Measurements from ENCODE around the gene HHIPL1.

HHIPL1 gene

DNA sequence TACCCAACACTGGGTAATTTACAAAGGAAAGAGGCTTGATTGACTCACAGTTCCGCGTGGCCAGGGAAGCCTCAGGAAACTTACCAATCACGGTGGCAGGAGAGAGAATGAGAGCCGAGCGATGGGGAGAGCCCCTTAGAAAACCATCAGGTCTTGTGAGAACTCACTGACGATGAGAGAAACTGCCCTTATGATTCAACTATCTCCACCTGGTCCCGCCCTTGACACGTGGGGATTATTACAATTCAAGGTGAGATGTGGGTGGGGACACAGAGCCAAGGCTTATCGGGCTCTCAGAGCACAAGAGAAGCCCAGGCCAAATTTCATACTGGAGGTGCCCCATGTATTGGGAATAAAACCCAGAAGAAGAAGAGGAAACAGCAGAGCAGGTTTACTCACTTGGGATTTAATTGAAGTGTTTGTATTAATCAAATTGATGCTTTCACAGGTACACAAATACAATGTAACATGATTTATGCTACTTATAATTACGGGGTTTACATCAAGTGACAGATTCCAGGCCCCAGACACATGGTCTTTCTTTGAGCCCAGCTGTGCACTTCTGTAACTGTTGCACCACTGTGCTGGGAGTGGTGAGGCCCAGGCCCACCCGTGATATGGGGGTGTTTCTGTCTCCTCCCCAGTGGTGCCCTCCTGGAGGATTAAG, 32.7 kb upstream of the HHIPL1 start:
- DNase-seq = no peak

DNA sequence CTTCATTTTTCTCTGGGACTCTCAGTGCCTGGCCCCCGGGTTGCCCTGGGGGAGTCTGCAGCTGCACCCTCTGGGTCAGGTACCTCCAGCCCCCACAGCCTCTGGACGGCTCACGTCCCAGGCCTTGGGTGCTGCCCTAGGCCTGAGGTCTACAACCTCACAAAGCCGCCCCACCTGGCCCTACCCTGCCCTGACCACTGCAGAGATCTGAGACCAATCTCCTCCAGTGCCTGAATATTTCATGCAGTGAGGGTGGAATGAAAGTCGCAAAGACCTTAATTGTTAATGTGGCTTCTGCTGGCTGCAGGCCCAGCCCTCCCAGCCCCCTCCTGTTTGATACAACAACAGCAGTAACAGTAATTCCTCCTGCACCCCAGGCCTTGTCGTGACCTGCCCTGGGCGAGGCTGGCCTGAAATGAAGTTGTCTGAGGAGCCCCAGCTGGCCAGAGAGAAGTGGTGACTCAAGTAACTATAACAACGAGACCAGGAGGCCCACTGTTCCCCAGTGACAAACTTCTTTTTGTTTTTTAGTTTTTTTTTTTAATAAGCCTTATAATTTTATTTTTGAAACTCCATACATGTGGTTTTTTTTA, 32.1 kb upstream of the HHIPL1 start:
- no peak for DNase-seq

DNA sequence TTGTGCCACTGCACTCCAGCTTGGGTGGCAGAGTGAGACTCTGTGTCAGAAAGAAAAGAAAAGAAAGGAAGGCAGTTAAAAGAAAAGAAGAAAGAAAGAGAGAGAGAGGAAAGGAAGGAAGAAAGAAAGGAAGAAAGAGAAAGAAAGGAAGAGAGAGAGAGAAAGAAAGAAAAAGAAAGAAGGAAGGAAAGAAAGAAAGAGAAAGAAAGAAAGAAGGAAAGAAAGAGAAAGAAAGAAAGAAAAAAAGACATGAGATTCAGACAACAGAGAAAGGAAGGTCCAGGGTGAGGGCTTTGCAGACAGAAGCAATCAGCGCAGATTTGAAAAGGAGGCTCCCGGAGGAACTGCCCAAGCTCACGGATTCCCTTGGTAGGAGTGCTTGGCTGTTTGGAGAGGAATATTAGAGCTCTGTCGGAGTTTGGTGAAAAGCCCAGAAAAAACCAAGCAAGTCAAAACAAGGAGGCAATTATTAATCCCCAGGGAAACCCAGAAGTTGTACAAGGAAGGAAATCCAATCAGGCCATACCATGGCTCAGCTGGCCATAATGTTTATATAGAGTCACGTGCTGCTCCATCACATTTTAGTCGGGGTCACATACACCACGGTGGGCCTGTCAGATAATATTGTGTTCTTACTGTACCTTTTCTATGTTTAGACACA, 29.3 kb upstream of the HHIPL1 start:
- no peak for DNase-seq

DNA sequence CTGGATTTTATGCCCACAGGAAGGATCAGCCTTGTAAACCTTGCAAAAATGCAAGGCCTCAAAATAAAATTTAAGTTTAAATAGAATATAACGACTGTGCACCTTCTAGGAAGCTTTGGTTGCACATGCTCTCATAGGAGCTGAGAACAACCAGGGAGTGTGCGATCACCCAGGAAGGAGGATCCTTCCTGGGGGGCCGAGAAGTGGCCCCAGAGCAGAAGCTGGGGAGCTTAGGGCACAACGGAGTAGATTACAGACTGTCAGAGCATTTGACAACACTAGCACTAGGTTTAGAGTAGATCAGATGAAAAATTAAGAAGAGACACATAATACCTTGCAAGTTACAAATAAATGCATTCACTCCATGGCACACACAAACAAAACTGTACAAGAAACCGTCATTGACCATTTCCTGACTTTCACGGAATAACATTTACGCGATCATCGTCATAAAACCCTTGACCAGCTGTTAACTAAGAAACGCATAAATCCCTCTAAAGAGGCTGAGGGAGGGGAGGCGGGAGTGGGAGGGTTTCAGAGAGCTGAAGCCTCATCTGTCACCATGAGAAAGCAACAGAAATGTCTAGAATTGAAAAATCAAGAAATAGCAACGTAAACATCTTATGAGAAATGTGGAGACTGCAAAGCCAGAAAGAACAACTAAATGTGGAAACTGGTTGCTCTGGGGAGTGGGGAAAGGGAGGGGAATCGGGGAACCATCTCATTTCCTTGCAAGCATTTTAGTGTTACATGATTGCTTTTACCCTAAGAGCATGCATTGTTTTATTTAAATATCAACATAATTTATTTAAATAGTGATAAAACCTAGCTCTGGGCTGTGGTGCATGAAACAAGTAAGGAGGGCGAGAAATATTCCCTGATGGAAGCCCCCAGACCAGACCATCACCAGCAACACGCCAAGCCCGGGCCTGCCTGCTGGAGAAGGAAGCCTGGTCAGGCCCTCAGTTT, 27.8 kb upstream of the HHIPL1 start:
- no peak for DNase-seq

DNA sequence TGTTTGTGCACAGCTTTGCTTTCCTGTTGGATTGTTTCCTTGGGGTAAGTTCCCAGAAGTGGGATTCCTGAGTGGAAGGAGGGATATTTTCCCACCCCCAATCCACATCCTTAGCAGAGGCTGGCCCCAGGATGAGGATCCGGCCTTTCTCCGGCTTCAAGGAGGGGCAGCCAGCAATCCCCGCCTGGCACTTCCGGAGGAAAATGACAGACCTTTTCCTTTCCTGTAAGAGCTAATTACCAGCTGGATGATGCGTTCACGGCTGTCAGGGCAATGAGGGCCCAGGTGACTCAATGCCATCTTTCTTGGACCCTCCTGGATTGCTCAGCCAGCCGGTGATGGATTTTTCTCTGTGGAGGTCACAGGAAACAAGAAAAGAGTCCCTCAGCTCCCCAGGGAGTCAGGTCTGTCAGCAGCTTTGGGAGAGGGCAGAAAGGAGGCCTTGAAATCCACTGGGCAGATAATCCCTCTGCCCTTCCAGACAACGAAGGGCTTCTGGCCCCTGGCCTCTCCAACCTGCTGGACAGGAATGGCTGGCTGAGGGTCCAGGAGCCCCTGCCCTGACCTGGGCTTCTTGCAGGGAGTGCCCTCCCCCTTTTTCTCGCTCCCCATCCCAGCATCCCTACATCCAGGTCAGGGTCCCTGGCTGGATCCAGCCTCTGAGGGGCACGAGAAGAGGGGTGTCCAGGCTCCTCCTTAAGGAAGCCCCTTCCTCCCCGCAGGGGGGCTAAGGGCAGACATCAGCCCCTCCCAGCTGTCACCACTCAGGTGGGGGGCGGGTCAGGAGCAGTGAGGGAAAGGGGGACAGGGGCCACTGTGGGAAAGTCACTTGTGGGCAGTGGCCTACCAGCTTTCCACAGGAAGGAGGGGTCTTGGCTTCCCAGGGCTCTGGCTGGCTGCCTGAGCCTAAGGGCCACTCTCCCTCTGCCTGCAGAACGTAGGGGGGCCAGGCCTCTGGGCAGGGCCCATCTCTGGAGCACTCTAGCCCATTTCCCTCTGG, 24.8 kb upstream of the HHIPL1 start:
- DNase-seq = no peak

DNA sequence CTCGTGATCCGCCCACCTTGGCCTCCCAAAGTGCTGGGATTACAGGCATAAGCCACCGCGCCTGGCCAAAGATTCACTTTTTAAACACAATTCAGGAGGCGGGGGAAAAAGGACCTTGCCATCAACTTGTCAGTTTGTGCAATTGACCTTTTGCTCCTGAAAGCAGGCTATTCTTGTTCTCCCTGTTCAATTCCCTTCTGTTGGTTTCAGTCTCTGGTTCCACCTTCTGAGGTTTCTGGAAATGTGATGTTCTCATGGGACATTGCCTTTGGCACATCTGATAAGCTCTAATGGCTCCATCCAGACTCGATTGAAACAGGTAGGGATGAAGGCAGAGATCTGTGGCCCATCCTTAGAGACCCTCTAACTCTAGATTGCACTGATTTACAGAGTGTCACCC, 23.0 kb upstream of the HHIPL1 start:
- no peak for DNase-seq

DNA sequence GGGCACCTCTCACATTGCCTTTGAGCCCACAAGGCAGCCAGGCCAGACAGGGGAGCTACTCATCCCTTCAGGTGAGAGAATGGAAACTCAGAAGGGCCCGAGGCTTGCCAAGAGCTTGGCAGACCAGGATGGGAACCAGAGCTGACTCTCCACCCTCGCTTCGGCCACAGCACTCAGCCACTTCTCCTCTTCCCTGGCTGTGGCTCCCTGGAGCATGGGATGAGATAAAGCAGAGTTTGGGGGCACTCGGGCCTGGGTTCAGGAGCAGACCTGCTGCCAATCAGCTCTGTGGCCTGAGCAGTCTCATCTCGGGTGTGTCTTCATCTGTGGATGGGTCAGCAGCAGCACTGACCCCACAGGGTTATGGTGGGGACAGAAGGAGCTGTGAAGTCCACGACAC, 20.9 kb upstream of the HHIPL1 start:
- DNase-seq = no peak

DNA sequence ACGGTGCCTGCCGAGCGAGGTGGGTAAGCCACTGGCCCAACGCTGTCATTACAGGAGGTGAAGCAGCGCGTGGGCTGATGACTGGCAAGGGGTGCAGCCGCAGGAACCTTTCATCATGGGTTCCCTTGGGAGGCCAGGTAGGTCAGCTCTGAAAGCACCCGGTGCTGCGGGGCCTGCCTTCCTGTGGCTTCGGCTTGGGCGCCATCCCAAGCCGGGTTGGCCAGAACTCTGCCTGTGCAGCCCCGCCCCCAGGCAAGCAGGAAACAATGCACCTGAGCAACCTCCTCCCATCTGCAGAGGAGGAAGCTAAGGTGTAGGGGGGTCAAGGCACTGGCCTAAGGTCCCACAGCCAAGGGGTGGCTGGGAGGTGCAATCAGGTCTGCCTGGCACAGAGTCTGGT, 20.0 kb upstream of the HHIPL1 start:
- no peak for DNase-seq

DNA sequence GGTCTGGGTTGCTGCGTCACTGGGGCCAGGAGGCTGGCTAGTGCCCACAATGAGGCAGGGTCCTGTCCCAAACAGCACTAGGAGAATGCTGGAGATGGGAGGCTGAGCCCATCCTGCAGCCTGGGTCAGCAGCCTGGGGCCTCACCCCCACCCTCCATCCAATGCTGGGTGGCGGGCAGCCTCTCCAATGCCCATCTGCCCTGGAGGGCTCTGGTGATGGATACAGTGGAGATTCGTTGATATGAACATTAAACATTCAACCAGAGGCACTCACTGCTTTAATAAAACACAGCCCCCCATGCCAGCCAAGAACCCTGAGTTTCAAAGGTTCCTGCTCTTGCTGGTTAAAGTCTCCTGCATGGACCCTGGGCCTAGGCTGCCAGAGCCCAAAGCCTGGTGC, 19.5 kb upstream of the HHIPL1 start:
- no peak for DNase-seq

DNA sequence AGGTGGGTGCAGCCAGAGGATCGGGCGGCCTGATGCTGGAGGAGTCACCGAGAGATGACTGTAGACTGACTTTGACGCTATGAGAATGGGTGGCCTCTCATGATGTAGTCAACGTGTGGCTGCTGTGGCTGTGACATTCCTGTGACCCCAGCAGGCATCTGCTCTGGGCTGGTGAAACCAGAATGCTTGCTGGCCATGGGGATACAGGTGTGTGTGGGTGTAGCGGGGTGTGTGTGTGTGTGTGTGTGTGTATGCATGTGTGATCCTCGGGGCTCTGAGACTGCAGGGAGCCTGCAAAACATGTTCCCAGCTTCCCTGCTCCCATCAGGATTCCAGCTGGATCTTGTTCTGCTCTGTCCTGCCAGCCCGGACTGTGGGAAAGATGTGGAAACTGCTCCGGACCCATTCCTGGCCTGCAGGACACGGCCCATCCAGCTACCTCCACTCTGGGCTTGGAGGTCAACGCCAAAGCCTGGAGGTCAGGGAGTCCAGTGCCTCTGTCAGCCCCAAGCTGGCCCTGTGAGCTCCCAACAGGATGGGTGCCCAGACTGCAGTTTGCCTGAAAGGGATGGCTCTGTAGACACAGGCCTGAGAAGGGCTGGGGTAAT, 18.8 kb upstream of the HHIPL1 start:
- DNase-seq = no peak

DNA sequence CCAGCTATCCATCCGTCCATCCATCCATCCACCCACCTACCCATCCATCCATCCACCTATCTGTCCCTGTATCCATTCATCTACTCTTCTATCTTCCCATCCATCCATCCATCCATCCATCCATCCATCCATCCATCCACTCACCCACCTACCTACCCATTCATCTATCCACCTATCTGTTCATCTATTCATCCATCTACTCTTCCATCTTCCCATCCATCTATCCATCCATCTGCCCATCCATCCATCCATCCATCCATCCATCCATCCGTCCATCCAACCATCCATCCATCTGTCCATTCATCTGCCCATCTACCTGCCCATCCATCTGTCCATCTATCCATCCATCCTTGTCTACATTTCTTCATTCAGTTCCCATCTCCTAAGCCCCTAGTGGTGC, 17.8 kb upstream of the HHIPL1 start:
- DNase-seq = no peak

DNA sequence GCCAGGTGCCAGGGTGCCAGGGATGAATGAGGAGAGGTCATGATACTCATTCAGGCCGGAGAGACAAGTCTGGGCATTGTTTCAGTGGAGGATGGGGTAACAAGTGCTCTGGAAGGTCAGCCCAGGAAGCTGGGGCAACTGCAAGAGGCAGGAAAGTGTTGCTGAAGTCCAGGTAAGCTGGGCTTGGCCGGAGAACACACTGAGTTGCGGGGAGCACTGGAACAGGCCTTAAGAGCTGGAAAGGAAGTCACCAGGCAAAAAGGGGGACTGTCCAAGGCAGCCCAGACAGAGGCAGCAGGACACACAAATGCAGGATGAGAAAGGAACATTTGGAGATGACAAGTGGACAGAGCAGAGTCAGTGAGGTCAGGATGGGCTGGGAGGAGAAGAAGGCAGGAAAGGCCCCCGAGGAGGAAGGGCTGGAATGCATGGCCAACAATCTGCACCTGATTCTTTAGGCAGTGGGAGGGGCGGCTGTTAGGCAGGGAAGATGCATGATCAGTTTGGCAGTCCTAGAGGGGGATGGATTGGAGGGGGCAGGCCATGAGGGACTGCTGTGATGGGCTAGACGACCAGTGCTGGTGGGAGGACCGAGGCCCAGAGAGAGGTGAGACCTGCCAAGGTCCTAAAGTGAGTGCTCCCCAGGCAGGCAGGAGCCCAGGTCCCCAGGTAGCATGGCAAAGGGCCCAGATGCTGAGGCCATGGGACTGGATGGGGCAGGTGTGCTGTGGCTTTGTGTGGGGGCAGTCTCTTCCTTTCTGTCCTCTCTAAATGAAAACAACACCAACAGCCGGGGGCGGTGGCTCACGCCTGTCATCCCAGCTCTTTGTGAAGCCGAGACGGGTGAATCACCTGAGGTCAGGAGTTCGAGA, 17.2 kb upstream of the HHIPL1 start:
- DNase-seq = no peak

DNA sequence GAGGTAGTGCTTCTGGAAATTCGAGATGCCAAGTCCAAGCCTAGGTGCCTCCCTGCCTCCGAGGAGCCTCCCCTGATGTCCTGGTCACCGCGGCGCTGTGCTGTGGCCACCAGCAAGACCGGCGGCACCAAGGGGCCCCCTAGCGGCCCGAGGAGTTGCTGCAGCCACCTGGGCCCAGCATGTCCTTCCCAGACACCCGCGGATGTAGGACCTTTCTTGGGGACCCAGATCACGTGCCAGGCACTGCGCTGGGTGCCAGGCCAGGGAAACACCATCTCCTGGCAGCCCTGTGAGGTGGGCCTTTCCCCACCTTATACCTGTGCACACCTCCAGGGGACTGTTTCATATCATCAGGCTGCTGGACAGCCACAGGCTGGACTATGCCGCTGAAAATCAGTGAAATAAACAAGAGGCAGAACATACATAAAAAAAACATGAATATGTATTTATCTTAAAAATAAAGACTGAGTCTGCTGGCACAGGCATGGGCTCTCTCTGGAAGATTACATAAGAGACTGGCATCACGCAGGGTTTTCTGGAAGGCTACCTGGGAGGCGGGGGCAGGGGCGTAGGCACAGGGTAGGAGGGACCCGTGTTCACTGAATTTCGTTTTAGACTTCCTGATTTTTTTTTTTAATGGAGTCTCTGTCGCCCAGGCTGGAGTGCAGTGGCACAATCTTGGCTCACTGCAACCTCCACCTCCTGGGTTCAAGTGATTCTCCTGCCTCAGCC, 15.9 kb upstream of the HHIPL1 start:
- peak; percentile 44 to 57 for DNase-seq

DNA sequence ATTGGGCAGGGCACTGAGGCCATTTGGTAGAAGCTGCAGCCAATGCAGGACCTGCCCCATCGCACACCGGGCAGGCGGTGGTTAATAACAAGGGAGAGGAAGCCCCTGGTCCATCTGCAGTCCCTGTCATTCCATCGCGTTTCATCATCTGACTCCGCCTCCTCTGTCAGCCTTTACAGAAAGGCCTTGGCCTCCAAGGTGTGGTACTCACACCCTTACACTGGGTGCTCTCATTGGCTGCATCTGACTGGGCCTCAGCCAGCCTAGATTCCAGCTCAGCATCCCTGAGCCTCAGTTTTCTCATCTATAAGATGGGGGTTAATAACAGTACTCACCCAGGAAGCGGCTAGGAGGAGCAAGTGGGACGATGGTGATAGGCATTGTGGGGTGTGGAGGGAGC, 14.7 kb upstream of the HHIPL1 start:
- DNase-seq = no peak

DNA sequence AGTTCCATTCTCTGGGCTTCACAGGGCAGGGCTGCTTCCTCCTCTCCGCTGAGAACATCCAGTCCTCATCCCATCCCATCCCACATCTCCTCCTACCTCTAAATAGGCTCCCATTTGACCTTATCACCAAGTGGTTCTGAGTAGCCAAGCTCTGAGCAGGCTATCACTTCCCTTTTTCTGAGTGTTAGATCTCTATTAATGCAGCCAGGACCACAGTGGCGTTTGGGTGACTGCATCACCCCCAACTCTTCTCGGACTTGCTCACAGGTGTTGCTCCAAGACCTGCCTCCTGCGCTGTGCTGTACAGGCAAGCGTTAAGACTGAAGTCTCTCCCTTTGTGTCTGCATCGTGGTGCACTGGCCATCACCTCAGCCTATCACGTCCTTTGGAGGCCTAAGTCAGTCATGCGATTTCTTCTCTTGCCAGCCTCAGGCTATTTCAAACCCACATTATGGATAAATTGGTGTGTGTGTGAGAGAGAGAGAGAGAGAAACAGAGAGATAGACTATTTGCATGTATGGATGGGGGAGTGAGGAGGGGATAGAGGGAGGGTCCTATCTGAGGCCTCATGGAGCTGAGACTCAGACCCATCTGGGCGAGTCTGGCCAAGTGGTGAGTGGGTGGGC, 12.4 kb upstream of the HHIPL1 start:
- DNase-seq = no peak

DNA sequence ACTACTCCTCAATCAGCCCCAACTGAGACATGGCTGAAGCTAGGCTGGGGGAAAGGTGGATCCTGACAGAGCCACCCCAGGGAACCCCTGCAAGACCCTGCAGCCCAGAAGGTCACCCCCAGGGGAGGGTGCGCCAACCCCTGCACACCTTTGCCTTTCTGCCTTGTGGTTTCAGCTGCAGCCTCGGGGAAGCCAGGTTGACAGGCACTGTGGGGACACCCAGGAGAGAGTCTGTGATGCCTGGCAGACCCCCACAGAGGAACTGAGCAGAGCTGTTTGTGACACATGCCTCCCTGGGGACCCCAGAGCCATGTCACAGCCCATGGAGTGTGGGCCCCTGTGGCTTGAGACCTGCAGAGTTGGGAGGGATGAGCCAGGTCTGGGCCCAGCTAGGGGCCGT, 11.8 kb upstream of the HHIPL1 start:
- DNase-seq = no peak

DNA sequence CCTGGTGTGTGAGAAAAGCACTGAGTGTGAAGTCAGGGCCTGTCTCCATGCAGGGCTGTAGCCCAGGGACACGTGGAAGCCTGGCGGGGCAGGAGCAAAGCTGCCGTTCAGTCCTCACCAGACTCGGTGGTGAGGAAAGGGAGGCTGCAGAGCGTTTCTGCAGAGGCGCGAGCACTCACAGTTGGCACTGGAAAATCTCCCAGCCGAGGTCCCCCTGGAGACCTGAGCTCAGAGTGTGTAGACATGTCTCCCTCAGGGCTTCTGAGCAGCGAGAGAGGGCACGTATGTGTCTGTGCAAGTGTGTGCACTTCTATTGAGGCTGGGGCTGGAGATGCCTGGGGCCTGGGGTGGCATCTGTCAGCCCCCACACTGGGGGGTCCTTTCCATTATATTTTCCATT, 11.0 kb upstream of the HHIPL1 start:
- DNase-seq = no peak

DNA sequence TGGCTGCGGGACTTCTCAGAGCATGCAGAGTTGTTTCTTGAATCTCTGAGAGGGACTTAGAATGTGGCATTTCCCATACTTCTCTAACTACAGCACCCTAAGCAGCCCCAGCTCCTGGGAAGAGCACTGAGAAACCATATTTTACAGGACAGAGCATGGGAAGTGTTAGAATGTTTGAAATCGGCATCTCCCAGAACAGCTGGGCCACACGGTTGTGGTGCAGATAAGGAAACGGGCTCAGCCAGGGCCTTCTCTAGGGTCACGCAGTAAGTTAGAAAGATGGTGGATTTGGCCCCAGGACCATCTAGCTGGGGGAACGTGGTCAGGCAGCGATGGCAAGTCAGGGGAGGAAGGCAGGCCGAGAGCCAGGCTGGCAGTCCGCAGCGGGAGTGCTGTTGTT, 10.5 kb upstream of the HHIPL1 start:
- DNase-seq = no peak

DNA sequence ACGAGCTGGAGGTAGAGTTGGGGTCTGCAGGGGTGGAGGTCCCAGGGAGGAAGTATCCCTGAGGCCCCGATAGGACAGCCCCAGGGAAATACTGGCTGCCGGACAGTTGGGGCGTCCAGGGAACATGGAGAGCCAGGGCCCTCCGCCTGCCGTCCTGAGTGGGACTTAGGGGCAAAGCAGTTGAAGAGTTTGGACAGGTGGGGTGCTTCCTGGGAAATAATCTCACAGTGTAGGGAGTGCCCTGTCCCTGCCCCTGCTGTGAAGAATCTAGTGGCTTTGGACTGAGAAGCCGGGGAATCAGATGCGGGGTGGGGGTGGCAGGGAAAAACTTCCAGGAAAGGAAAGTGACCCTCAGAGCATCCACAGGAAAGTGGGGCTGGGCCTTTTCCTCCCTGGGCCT, 9.8 kb upstream of the HHIPL1 start:
- no peak for DNase-seq
